Skin of body (tissue), 2 donors: ENCODE results near the gene DNAH6. TPM values are rescaled to one million over a fixed set of nuclear protein-coding genes. Genes with fewer than 3 reads are reported as not detected.

ENCODE experiments used
- DNase-seq: peaks from one replicate; lab custom pipeline; 2025; lab: John Stamatoyannopoulos, UW
- total RNA-seq: library from RNA; depleted of rRNA; stranded (reverse); fragments of >200 nt; gene quantifications from one replicate; pipeline ENCODE4 v1.2.3, GENCODE V29; 2014

DNAH6 gene
- total RNA-seq, 1 donor from 2014 or later, result 0.30 TPM

- DNase-seq, result no peak
These were observed 171.3 kb downstream of the DNAH6 start for GRCh38 chr2:84687498-84688149.

DNA sequence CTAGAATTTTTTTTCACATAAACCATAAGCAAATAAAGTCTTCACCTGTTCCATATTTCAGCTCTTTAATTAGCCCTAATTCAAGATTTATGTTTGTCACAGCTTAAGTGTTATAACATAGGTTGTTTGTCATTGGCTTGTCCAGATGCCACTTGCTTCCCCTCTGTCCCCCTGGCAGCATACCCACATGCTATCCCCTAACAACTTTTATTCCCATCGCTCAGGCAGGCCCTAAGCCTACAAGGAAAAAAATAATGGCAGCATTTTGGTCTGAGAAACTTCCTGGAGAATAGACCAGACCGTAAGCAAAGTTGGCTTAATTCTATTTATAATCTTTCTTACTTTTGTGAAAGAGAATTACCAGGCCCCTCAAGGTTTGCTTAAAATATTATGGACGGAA, 173.9 kb downstream of the DNAH6 start:
- no peak for DNase-seq

DNA sequence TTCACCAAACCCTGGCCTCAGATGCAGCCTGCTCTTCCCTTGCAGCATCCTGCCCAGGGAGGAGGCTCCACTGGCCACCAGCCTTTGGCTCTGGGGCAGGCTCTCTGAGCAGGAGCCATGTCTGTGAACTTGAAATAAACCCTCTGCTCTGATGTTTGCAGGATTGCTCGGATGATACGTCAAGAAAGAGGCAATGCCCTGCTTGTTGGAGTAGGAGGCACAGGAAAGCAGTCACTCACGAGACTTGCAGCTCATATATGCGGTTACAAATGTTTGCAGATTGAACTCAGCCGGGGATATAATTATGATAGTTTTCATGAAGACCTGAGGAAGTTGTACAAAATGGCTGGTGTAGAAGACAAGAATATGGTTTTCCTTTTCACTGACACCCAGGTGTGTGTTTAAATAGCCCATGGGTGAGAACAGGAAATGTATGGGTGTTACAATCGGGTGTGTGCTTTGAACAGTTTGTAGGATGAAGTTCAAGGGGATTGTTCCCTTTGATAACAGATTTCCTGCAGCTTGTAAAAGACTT, 177.9 kb downstream of the DNAH6 start:
- no peak for DNase-seq

GRCh38 chr2:84697895-84698294, 181.6 kb downstream of the DNAH6 start:
- DNase-seq, result no peak

GRCh38 chr2:84700006-84700405, 183.7 kb downstream of the DNAH6 start:
- no peak for DNase-seq

GRCh38 chr2:84701880-84702279, 185.6 kb downstream of the DNAH6 start:
- DNase-seq, result no peak

GRCh38 chr2:84702941-84703340, 186.6 kb downstream of the DNAH6 start:
- DNase-seq, result no peak

GRCh38 chr2:84703831-84704230, 187.5 kb downstream of the DNAH6 start:
- DNase-seq, result no peak

DNA sequence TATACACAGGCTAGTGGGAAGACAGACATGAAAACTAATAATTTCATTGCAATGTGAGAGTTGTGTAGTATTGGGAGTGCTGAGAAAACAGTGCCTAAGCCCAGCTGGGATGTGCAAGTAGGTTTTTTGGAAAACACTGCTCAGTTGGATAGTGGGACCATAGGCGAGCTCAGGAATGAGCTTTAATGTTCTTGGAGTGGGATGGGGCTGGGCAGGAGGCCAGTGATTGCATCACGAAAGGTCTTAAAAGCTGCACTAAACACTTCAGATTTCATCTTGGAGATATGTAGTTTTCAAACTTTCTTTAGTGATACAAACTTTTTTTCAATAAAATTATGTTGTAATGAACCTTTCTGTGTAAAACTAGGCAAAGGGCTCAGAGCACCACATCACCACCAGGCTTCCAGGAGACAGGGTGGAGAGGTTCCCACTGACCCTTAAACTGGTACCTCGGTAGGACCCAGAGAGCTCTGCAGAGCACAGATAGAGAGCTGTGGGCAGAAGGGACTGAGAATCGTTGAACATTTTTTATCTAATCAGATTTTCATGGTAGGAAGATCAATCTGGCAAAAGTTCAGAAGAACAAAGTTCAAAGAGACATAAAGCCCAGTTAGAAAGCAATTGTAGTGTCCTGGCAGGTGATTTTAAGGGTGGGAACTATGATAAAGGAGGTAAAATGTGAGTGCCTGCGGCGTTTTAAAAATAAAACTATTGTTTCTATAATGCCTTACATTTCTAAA, 188.4 kb downstream of the DNAH6 start:
- no peak for DNase-seq

- DNase-seq, result no peak
These were observed 189.6 kb downstream of the DNAH6 start for GRCh38 chr2:84705858-84706257.

DNA sequence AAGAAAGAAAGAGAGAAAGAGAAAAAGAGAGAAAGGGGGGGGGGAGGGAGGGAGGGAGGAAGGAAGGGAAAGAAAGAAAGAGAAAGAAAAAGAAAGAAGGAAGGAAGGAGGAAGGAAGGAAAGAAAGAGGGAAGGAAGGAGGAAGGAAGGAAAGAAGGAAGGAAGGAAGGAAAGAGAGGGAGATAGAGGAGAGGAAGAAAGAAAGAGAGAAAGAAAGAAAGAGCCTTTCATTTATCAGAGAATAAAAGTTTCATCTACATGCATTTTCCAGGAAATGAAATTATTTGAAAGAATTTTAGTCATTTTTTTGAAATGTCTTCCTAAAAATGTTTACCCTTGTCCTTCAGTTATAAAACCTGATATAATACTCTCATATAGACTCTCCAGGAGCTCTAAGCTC, 192.1 kb downstream of the DNAH6 start:
- no peak for DNase-seq

- no peak for DNase-seq
These were observed 195.4 kb downstream of the DNAH6 start for GRCh38 chr2:84711651-84712050.

DNA sequence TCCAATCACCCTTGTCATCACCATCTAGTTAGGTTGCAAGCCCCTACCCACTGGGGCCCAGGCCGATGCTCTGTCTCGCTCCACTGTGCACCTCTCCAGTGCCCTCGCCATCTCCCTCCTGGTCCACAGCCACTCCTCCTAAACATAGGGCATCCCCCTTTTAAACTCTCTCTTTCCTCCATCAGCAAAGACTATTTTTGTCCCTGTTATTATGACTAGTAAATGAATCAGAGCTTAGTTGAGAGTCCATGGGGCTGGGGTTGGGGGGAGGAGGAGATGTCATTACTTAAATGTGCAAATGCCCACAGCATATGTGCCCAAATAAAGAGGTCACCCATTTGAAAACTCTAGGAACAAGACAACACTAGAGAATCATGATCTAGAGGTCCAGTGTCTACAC, 197.1 kb downstream of the DNAH6 start:
- no peak for DNase-seq

GRCh38 chr2:84716564-84716963, 200.3 kb downstream of the DNAH6 start:
- no peak for DNase-seq

DNA sequence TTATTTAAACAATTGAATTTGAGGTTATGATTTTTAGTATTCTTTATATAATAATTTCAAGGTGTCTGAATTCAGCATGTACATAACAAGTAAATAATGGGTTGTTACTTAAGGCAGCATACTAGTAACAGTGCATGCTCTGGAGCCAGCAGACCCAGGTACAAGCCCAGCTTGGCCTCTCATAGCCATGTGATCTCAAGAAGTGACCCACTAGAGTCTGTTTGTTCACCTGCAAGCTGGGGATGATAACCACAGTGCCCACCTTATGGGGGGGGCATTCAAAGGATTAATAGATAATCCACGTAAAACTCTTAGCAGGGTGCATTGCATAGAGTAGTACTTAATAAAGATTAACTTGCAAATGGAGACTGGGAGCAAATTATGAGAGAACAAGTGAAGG, 201.0 kb downstream of the DNAH6 start:
- DNase-seq, result no peak

DNA sequence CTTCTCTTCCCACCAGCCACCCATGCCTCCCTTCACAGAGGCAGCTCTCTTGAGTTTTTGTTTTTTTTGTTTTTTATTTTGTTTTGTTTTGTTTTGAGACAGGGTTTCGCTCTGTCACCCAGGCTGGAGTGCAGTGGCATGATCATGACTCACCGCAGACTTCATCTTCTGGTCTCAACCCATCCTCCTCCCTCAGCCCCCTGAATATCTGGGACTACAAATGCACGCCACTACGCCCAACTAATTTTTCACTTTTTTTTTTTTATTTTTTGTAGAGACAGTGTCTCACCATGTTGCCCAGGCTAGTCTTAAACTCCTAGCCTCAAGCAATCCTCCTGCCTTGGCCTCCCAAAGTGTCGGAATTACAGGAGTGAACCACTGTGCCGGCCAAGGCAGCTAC, 203.1 kb downstream of the DNAH6 start:
- no peak for DNase-seq

DNA sequence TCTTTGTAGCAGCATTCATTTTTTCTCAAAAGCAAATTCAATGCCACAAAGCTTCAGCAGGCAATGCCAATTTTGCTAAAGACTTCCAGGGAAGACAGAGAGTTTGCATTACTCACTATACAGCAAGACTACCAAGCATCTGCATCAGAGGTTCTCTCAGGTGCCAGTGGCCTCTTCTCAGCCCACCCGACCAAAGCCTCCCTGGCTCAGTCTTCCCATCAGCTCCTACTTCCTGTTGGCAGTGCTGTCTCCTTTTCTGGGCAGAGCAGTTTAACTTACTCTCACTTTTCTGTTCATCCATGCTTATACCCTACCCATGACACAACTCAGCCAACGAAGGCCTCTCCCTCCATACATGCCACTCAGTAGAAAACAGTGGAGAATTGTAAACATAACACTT, 207.5 kb downstream of the DNAH6 start:
- DNase-seq, result no peak

GRCh38 chr2:84725717-84726116, 209.4 kb downstream of the DNAH6 start:
- DNase-seq, result no peak

DNA sequence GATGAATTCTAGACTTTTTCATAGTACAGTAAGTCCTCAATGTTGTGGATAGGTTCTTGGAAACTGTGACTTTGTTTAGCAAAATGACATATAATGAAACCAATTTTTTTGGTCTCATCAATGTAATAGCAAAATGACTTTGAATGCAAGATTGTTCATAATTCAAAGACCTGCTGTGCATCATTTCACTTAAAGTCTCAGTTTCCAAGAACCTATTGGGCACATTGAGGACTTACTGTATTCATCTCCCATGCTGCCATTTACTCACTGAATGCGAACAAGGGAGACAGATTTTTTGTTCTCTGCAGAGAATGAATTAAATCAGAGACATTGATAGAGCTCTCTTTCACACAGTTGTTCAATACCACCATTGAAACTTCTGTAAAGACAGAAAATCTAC, 211.0 kb downstream of the DNAH6 start:
- no peak for DNase-seq

DNA sequence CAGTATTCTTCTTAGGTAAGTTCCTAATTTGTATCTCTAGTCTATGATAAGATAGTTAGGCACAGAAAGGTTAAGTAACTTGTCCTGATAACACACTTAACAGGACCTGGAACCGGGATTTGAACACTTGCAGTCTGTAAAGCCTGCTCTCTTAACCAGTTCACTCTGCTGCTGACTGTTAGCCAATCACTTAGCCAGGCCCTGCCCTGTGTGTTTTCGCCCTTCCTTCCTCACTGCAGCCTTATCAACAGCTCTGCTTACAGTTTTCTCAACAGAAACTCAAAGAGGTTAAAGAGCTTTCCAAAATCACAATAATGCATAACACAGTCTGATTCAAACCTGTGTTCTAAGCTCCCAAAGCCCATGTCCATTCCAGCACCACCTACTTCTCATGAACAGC, 212.9 kb downstream of the DNAH6 start:
- DNase-seq, result no peak

- DNase-seq, result no peak
These were observed 214.9 kb downstream of the DNAH6 start for GRCh38 chr2:84731185-84731584.

DNA sequence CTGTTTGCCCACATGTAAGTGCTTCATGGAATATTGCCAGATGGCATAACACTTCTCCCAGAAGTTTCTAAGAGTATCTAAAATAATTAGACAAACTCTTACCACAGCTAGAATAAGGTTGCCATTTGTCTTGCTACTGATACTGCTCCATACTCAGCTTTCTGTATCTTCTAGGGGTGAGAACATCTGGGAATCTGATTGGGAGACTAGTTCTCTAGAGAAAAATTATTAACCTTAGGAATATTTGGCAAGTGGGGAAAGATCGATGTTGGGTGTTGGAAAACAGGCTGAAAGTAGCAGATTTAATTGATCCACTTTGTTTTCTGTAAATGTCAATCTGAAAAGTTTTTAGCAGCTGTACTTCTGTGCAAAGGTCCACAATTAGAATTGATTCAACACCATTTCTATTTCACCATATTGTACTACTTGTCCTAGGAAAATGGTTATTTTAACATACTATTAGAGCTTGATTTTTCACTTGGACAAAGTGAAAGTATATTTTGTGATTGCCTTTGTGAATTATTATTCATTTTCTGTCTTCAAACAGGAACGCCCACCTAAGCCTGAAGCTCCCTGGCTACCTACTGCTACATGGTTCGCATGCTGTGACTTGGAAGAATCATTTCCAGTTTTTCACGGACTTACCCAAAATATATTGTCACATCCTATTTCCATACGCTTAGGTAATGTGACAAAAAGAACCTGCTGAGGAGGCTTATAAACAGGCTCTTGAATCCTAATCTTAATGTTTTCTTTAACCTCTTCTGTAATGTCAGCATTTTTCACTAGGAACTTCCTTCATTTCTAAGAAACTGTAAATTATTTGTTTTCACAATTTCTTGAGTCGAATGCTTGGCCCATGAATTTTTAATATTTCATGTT, 216.8 kb downstream of the DNAH6 start:
- DNase-seq, result no peak
